ENCODE measurements around the gene PNPLA3. TPM values are rescaled to one million over a fixed set of nuclear protein-coding genes. Genes with fewer than 3 reads are reported as not detected.

Gene PNPLA3
- total RNA-seq, 1 experiment from 2014 or later: 7.3 TPM

DNA sequence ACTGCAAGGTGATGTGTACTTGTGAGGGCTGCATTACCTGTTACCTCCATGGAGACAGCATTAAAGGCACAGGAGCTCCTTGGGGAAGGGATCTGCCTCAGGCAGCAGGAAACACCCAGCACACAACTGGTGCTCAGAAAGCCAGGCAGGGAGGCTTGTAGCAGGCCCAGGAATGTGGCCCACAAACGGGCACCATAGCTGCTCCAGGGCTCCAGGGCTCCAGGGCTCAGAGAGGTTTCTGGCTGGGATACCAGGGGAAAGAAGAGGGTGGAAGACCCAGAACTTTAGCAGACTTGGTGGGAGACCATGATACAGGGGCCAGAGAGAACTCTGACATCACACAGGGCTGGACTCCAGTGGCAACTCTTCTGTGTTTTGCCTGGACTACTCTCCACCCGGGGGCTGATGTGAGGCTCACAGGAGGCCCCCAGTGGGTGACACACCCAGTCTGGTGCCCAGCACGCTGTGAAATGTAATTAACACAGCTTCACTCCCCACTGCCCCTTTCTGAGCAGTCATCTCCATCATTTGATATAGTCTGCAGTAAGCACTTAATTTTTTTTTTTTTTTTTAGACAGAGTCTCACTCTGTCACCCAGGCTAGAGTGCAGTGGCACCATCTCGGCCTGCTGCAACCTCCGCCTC lies 46.6 kb upstream of the PNPLA3 start:
- H3K27ac ChIP-seq (ENCODE audit: low read depth, low read length): no peak overlapping the region
- H3K9me3 ChIP-seq (ENCODE audit: control insufficient read depth in 1 of 2, insufficient read depth in 1 of 2, low read depth in 1 of 2, low read length in 2 of 2): no peaks in the 10 kb centered on the region
- CTCF ChIA-PET: interaction anchor here (0.7 to 1.6 kb wide), 2 partner anchors 8 to 10 kb away, joined by 3 to 4 read pairs; no protein-coding TSS in a partner anchor
- no peak overlapping the region for H3K4me3 ChIP-seq (replicated peaks in 1 of 2; ENCODE audit: low read depth in 1 of 2, low read length in 2 of 2)
- POLR2A ChIA-PET: interaction anchor here (0.7 kb wide), 1 partner anchor 289 kb away, joined by 3 read pairs; no protein-coding TSS in a partner anchor
- no peaks in the 10 kb centered on the region for H4K20me1 ChIP-seq (ENCODE audit: insufficient read depth)
- RAD21 ChIA-PET (ENCODE audit: low non-redundant PET in 1 of 2, low total read pairs in 2 of 2, uncharacterized antibody in 2 of 2, unreplicated experiment in 2 of 2): no interaction called here
- TF ChIP-seq CBX3 (IDR thresholded peaks at IDR 0.05; ENCODE audit: low read depth) (no peak), POLR2AphosphoS5 (IDR thresholded peaks at IDR 0.05; ENCODE audit: low read depth, low read length) (no peak)
- TF ChIP-seq, protein P1, sequence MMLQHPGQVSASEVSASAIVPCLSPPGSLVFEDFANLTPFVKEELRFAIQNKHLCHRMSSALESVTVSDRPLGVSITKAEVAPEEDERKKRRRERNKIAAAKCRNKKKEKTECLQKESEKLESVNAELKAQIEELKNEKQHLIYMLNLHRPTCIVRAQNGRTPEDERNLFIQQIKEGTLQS (IDR thresholded peaks at IDR 0.05): no peak
- H3K9me2 ChIP-seq (ENCODE audit: insufficient read depth): no peaks in the 10 kb centered on the region
- H3K9ac ChIP-seq (ENCODE audit: low read length): no peak overlapping the region
- no TSS peak for BruUV-seq (replicated peaks)
- no peak overlapping the region for H2AFZ ChIP-seq (ENCODE audit: low read depth, low read length, poor library complexity, severe bottlenecking)
- H3K4me1 ChIP-seq (ENCODE audit: control insufficient read depth in 1 of 2, insufficient read depth in 2 of 2, low read length in 2 of 2): no peaks in the 10 kb centered on the region
- no peaks in the 10 kb centered on the region for H3K36me3 ChIP-seq (ENCODE audit: control insufficient read depth in 1 of 2, insufficient read depth in 2 of 2, low read length in 2 of 2)
- DNase-seq (ENCODE audit: low read depth, low spot score) (no peak), ATAC-seq (no peak)
- H3K27me3 ChIP-seq (ENCODE audit: insufficient read depth, low read length): no peaks in the 10 kb centered on the region; the same call in 1 of the 2 replicates
- intact Hi-C loops (cut with micrococcal nuclease): no loop called here
- no peaks in the 10 kb centered on the region for H3K79me2 ChIP-seq (ENCODE audit: insufficient read depth, low read length)
- H3K4me2 ChIP-seq (ENCODE audit: low read length): no peak overlapping the region

DNA sequence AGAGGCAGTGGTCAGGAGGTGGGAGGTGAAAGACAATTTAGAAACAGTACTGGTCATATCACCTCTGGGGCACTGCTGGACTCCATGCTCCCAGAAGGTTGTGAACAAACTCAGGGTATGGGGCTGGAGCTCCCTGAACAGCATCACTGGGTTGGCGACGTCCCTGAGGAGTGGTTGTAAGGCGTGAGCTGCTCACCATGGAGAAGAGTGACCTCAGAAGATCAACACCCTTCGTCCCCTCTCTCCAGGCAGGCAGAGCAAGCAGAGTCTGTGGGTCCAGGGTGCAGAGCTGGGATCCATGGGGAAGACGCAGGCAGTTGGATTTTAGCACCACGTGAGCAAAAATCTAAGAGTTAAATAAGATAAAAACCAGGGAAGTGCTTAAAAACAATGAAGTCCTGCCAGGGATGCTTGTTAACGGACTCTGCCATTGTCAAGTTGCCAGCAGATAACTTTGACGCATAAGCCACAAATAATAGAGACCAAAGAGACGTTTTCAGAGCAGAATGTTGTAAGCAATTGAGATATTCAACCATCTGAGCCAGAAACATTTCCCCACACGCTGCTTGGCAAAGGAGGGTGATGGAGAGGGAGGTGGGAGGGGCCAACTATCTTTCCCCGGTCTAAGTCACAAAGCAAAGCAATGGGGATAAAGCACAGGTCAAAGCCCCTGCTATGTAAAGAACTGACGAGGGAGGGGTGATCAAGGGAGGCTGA lies 45.4 kb upstream of the PNPLA3 start:
- no peak overlapping the region for H2AFZ ChIP-seq (ENCODE audit: low read depth, low read length, poor library complexity, severe bottlenecking)
- ChIA-PET CTCF (interaction anchor here (1.6 kb wide), 1 partner anchor 9 kb away, joined by 3 read pairs; no protein-coding TSS in a partner anchor), RAD21 (ENCODE audit: low non-redundant PET in 1 of 2, low total read pairs in 2 of 2, uncharacterized antibody in 2 of 2, unreplicated experiment in 2 of 2) (no interaction called here), POLR2A (interaction anchor here (1.0 kb wide), 1 partner anchor 11 kb away, joined by 3 read pairs; no protein-coding TSS in a partner anchor)
- TF ChIP-seq EGR1 (IDR thresholded peaks at IDR 0.05; ENCODE audit: low read depth) (no peak), POLR2AphosphoS5 (IDR thresholded peaks at IDR 0.05; ENCODE audit: low read depth, low read length) (no peak), EZH2phosphoT487 (IDR thresholded peaks at IDR 0.05; ENCODE audit: borderline replicate concordance) (no peak)
- no peaks in the 10 kb centered on the region for H3K9me3 ChIP-seq (ENCODE audit: control insufficient read depth in 1 of 2, insufficient read depth in 1 of 2, low read depth in 1 of 2, low read length in 2 of 2)
- H3K9ac ChIP-seq (ENCODE audit: low read length): no peak overlapping the region
- intact Hi-C loops (cut with micrococcal nuclease): no loop called here
- BruUV-seq (replicated peaks): no TSS peak
- DNase-seq (ENCODE audit: low read depth, low spot score) (no peak), ATAC-seq (no peak)
- no peaks in the 10 kb centered on the region for H4K20me1 ChIP-seq (ENCODE audit: insufficient read depth)
- H3K79me2 ChIP-seq (ENCODE audit: insufficient read depth, low read length): no peaks in the 10 kb centered on the region
- peaks cover 0 to 6% of the 10 kb centered on the region in 2 experiments; a peak in 1 of 4 replicates for H3K4me1 ChIP-seq (ENCODE audit: control insufficient read depth in 1 of 2, insufficient read depth in 2 of 2, low read length in 2 of 2)
- no peaks in the 10 kb centered on the region for H3K27me3 ChIP-seq (ENCODE audit: insufficient read depth, low read length)
- H3K4me3 ChIP-seq (replicated peaks in 1 of 2; ENCODE audit: low read depth in 1 of 2, low read length in 2 of 2): no peak overlapping the region
- no peaks in the 10 kb centered on the region for H3K36me3 ChIP-seq (ENCODE audit: control insufficient read depth in 1 of 2, insufficient read depth in 2 of 2, low read length in 2 of 2)
- no peak overlapping the region for H3K4me2 ChIP-seq (ENCODE audit: low read length)
- no peaks in the 10 kb centered on the region for H3K9me2 ChIP-seq (ENCODE audit: insufficient read depth)
- H3K27ac ChIP-seq (ENCODE audit: low read depth, low read length): no peak overlapping the region

All from HCT116 (cell line).